Kidney (tissue), 14 donors: Measurements from ENCODE around the gene AANAT. TPM values are rescaled to one million over a fixed set of nuclear protein-coding genes. Genes with fewer than 3 reads are reported as not detected.

Experiments
- DNase-seq, 5 donors: peaks; one replicate each; pipeline ENCODE4 v3.0.0-alpha.2; 2013 to 2020
- FAIRE-seq: peaks from 2 replicates; lab custom pipeline; 2012; peaks lifted over from hg19 to GRCh38; lab: Jason Lieb, UNC
- H3K27ac ChIP-seq, 2 donors: one replicate each; pipeline ENCODE4 v1.7.0; 2013; ENCODE audit warnings: low read depth in 2 of 2, low read length in 2 of 2, inconsistent platforms in 1 of 2
- H3K27me3 ChIP-seq: one replicate; pipeline ENCODE4 v1.7.1; 2013; ENCODE audit warnings: low read length, inconsistent platforms; ENCODE audit not compliant: control insufficient read depth, insufficient read depth
- H3K36me3 ChIP-seq, 3 donors: one replicate each; pipeline versions ENCODE4 v1.7.0 to v1.7.1; 2013; ENCODE audit warnings: low read length in 3 of 3, control low read depth in 1 of 3, inconsistent platforms in 1 of 3; ENCODE audit not compliant: insufficient read depth in 3 of 3, control insufficient read depth in 2 of 3
- H3K4me1 ChIP-seq, 3 donors: one replicate each; pipeline versions ENCODE4 v1.7.0 to v1.7.1; 2013; ENCODE audit warnings: low read length in 3 of 3, inconsistent platforms in 1 of 3, low read depth in 1 of 3; ENCODE audit not compliant: control insufficient read depth in 2 of 3, insufficient read depth in 2 of 3
- H3K4me3 ChIP-seq, 3 donors: one replicate each; pipeline versions ENCODE4 v1.7.0 to v1.8.1; 2013; ENCODE audit warnings: low read length in 3 of 3, control low read depth in 1 of 3, inconsistent platforms in 1 of 3
- H3K9ac ChIP-seq, 3 donors: one replicate each; pipeline versions ENCODE4 v1.7.0 to v1.7.1; 2013; ENCODE audit warnings: low read length in 3 of 3, control low read depth in 1 of 3, inconsistent platforms in 1 of 3
- H3K9me3 ChIP-seq, 3 donors: one replicate each; pipeline versions ENCODE4 v1.7.0 to v1.7.1; 2013; ENCODE audit warnings: low read length in 3 of 3, control low read depth in 1 of 3, inconsistent platforms in 1 of 3; ENCODE audit not compliant: control insufficient read depth in 2 of 3, insufficient read depth in 1 of 3
- CTCF ChIP-seq: IDR thresholded peaks from 3 replicates; pipeline ENCODE4 v1.5.1; 2012; ENCODE audit warnings: mild to moderate bottlenecking, moderate library complexity, borderline replicate concordance; ENCODE audit not compliant: insufficient read depth; ENCODE audit errors: extremely low read depth
- intact Hi-C: fragments of 100-400 bp; cut with DNase I; formaldehyde crosslinking; loops from one replicate; pipeline ENCODE4 v1.11.1; 2022
- polyA plus RNA-seq: library from polyadenylated mRNA; stranded (reverse); fragments of 350-450 nt; fragmentation: Illumina TruSeq; extraction: RNeasy Lipid Tissue Mini Kit (QIAGEN cat#74804); gene quantifications from one replicate; pipeline ENCODE4 v1.2.3, GENCODE V29; 2014; ENCODE audit warnings: low read depth, low replicate concordance; ENCODE audit not compliant: insufficient read depth
- total RNA-seq: library from RNA; stranded (reverse); fragmentation: NEBNext Ultra II Directional; extraction: Animal tissue kit (Norgen Biotek cat#: 25700); gene quantifications from one replicate; pipeline ENCODE4 v1.2.1, GENCODE V29; 2021
- donor health status: control.
- donor health status: control.
- donor health status: control.
- donor health status: control.
- donor health status: control.
- donor health status: DM: yes; HTN: yes; CAD: no.
- donor health status: Normal renal cell carcinoma (clear cell type).

Gene AANAT
- total and polyA plus RNA-seq, 2 donors from 2014 or later = not detected

GRCh38 chr17:76497979-76498875 lies 30.8 kb downstream of the AANAT start:
- no peaks in the 10 kb centered on the region for H3K36me3 ChIP-seq
- TF ChIP-seq CTCF = no peak
- intact Hi-C loops = no loop called here
- FAIRE-seq = no peak
- no peaks in the 10 kb centered on the region for H3K9me3 ChIP-seq
- DNase-seq = peak; percentile 79 to 96 (median 85)
- H3K27ac ChIP-seq = peak overlapping the region; percentile 62 to 89
- H3K4me3 ChIP-seq = peak overlapping the region in 1 of 3 donors; percentile 23
- H3K27me3 ChIP-seq = no peaks in the 10 kb centered on the region
- H3K9ac ChIP-seq = peak overlapping the region in 1 of 3 donors; percentile 53
- peaks cover 0 to 45% (median 21%) of the 10 kb centered on the region in 3 donors for H3K4me1 ChIP-seq

- intact Hi-C loops = no loop called here
- peaks cover 0 to 39% (median 20%) of the 10 kb centered on the region in 3 donors for H3K4me1 ChIP-seq
- DNase-seq = no peak
- H3K27me3 ChIP-seq = no peaks in the 10 kb centered on the region
- H3K9ac ChIP-seq = peak overlapping the region in 1 of 3 donors; percentile 53
- TF ChIP-seq CTCF = no peak
- no peaks in the 10 kb centered on the region for H3K36me3 ChIP-seq
- H3K27ac ChIP-seq = peak overlapping the region; percentile 83 to 89
- FAIRE-seq = no peak
- no peaks in the 10 kb centered on the region for H3K9me3 ChIP-seq
- no peak overlapping the region for H3K4me3 ChIP-seq
Measured at GRCh38 chr17:76498876-76499251, 31.5 kb downstream of the AANAT start.

- no peak for DNase-seq
- Histone ChIP-seq H3K9me3 (no peaks in the 10 kb centered on the region), H3K36me3 (no peaks in the 10 kb centered on the region), H3K27me3 (no peaks in the 10 kb centered on the region), H3K9ac (peak overlapping the region in 1 of 3 donors; percentile 4), H3K27ac (peak overlapping the region in 1 of 2 donors; percentile 83), H3K4me1 (peaks cover 0 to 38% (median 20%) of the 10 kb centered on the region in 3 donors), H3K4me3 (no peak overlapping the region)
- FAIRE-seq = no peak
- intact Hi-C loops = no loop called here
- TF ChIP-seq CTCF = no peak
Measured at GRCh38 chr17:76499267-76499667, 31.9 kb downstream of the AANAT start.
